Measurements from ENCODE around the gene EIF4G3. TPM values are rescaled to one million over a fixed set of nuclear protein-coding genes. Genes with fewer than 3 reads are reported as not detected.

Gene EIF4G3
- total RNA-seq, 1 donor from 2014 or later, result 38.4 TPM

- no peaks in the 10 kb centered on the region for H3K27me3 ChIP-seq (ENCODE audit: control insufficient read depth, insufficient read depth, low read length)
- DNase-seq (ENCODE audit: low read depth), result no peak
- TF ChIP-seq CTCF (IDR thresholded peaks at IDR 0.05; ENCODE audit: insufficient read depth, low read length, poor library complexity, severe bottlenecking), result no peak
- no peaks in the 10 kb centered on the region for H3K36me3 ChIP-seq (ENCODE audit: control insufficient read depth, insufficient read depth, low read length)
- no peak overlapping the region for H3K4me3 ChIP-seq (ENCODE audit: low read depth, low read length)
Measured at GRCh38 chr1:21042929-21043605, 133.6 kb downstream of the EIF4G3 start.

- Histone ChIP-seq H3K27me3 (ENCODE audit: control insufficient read depth, insufficient read depth, low read length) (no peaks in the 10 kb centered on the region), H3K36me3 (ENCODE audit: control insufficient read depth, insufficient read depth, low read length) (no peaks in the 10 kb centered on the region), H3K4me3 (ENCODE audit: low read depth, low read length) (no peak overlapping the region)
- TF ChIP-seq CTCF (IDR thresholded peaks at IDR 0.05; ENCODE audit: insufficient read depth, low read length, poor library complexity, severe bottlenecking), result no peak
- no peak for DNase-seq (ENCODE audit: low read depth)
Measured at GRCh38 chr1:21041541-21041940, 135.2 kb downstream of the EIF4G3 start.

GRCh38 chr1:21037091-21037490 lies 139.6 kb downstream of the EIF4G3 start:
- Histone ChIP-seq H3K27me3 (ENCODE audit: control insufficient read depth, insufficient read depth, low read length) (no peaks in the 10 kb centered on the region), H3K4me3 (ENCODE audit: low read depth, low read length) (no peak overlapping the region), H3K36me3 (ENCODE audit: control insufficient read depth, insufficient read depth, low read length) (no peaks in the 10 kb centered on the region)
- no peak for DNase-seq (ENCODE audit: low read depth)
- TF ChIP-seq CTCF (IDR thresholded peaks at IDR 0.05; ENCODE audit: insufficient read depth, low read length, poor library complexity, severe bottlenecking), result no peak

- no peak overlapping the region for H3K4me3 ChIP-seq (ENCODE audit: low read depth, low read length)
- no peak for TF ChIP-seq CTCF (IDR thresholded peaks at IDR 0.05; ENCODE audit: insufficient read depth, low read length, poor library complexity, severe bottlenecking)
- H3K27me3 ChIP-seq (ENCODE audit: control insufficient read depth, insufficient read depth, low read length), result no peaks in the 10 kb centered on the region
- DNase-seq (ENCODE audit: low read depth), result no peak
- no peaks in the 10 kb centered on the region for H3K36me3 ChIP-seq (ENCODE audit: control insufficient read depth, insufficient read depth, low read length)
Measured at GRCh38 chr1:21035794-21036193, 140.9 kb downstream of the EIF4G3 start.

- no peak for TF ChIP-seq CTCF (IDR thresholded peaks at IDR 0.05; ENCODE audit: insufficient read depth, low read length, poor library complexity, severe bottlenecking)
- Histone ChIP-seq H3K27me3 (ENCODE audit: control insufficient read depth, insufficient read depth, low read length) (no peaks in the 10 kb centered on the region), H3K36me3 (ENCODE audit: control insufficient read depth, insufficient read depth, low read length) (peaks cover 3% of the 10 kb centered on the region), H3K4me3 (ENCODE audit: low read depth, low read length) (no peak overlapping the region)
- no peak for DNase-seq (ENCODE audit: low read depth)
Measured at GRCh38 chr1:21034725-21035628, 141.7 kb downstream of the EIF4G3 start.
